ENCODE measurements around the gene KCNB1. TPM values are rescaled to one million over a fixed set of nuclear protein-coding genes. Genes with fewer than 3 reads are reported as not detected.

The KCNB1 gene
- total RNA-seq, 1 experiment from 2014 or later: 0.09 TPM

GRCh38 chr20:49447946-49448809 lies 34.3 kb downstream of the KCNB1 start:
- Mint-ChIP-seq H3K27me3 (ENCODE audit: insufficient read depth, unreplicated experiment) (peaks cover 23% of the 10 kb centered on the region), H3K27ac (ENCODE audit: unreplicated experiment) (no peak overlapping the region), H3K9me3 (ENCODE audit: unreplicated experiment) (no peaks in the 10 kb centered on the region), H3K4me1 (ENCODE audit: low read depth, unreplicated experiment) (no peaks in the 10 kb centered on the region), H3K4me3 (ENCODE audit: unreplicated experiment) (no peak overlapping the region), H3K36me3 (ENCODE audit: insufficient read depth, unreplicated experiment) (no peaks in the 10 kb centered on the region)
- no peaks in the 10 kb centered on the region for H3K36me3 ChIP-seq (ENCODE audit: control insufficient read depth, insufficient read depth, low read length)
- BruUV-seq (replicated peaks): no TSS peak
- H3K9me3 ChIP-seq: no peaks in the 10 kb centered on the region
- no peak for DNase-seq
- CTCF ChIA-PET: interaction anchor here (0.5 to 0.7 kb wide), 3 partner anchors 31 to 1758 kb away, joined by 3 to 8 read pairs (median 4); no protein-coding TSS in a partner anchor
- H3K27me3 ChIP-seq (replicated peaks; ENCODE audit: control insufficient read depth, insufficient read depth, low read length): no peaks in the 10 kb centered on the region
- intact Hi-C loops (cut with micrococcal nuclease; ENCODE audit: unreplicated experiment): no loop called here
- no peak for TF ChIP-seq CTCF (IDR thresholded peaks at IDR 0.05; ENCODE audit: insufficient read depth in 1 of 2, low read depth in 1 of 2, low read length in 1 of 2, severe bottlenecking in 1 of 2, unreplicated experiment in 1 of 2)
- H3K4me3 ChIP-seq (ENCODE audit: low read depth, low read length): no peak overlapping the region
- no peaks in the 10 kb centered on the region for H3K4me1 ChIP-seq
- POLR2A ChIA-PET: interaction anchor here (0.5 kb wide), 1 partner anchor 308 kb away, joined by 3 read pairs; no protein-coding TSS in a partner anchor

GRCh38 chr20:49447364-49447763 lies 35.1 kb downstream of the KCNB1 start:
- H3K4me1 ChIP-seq: no peaks in the 10 kb centered on the region
- Mint-ChIP-seq H3K27me3 (ENCODE audit: insufficient read depth, unreplicated experiment) (peaks cover 18% of the 10 kb centered on the region), H3K4me3 (ENCODE audit: unreplicated experiment) (no peak overlapping the region), H3K36me3 (ENCODE audit: insufficient read depth, unreplicated experiment) (no peaks in the 10 kb centered on the region), H3K4me1 (ENCODE audit: low read depth, unreplicated experiment) (no peaks in the 10 kb centered on the region), H3K9me3 (ENCODE audit: unreplicated experiment) (no peaks in the 10 kb centered on the region), H3K27ac (ENCODE audit: unreplicated experiment) (no peak overlapping the region)
- intact Hi-C loops (cut with micrococcal nuclease; ENCODE audit: unreplicated experiment): no loop called here
- no peaks in the 10 kb centered on the region for H3K36me3 ChIP-seq (ENCODE audit: control insufficient read depth, insufficient read depth, low read length)
- ChIA-PET CTCF (no interaction called here), POLR2A (no interaction called here)
- DNase-seq: no peak
- H3K4me3 ChIP-seq (ENCODE audit: low read depth, low read length): no peak overlapping the region
- H3K9me3 ChIP-seq: no peaks in the 10 kb centered on the region
- BruUV-seq (replicated peaks): no TSS peak
- no peak for TF ChIP-seq CTCF (IDR thresholded peaks at IDR 0.05; ENCODE audit: insufficient read depth in 1 of 2, low read depth in 1 of 2, low read length in 1 of 2, severe bottlenecking in 1 of 2, unreplicated experiment in 1 of 2)
- no peaks in the 10 kb centered on the region for H3K27me3 ChIP-seq (replicated peaks; ENCODE audit: control insufficient read depth, insufficient read depth, low read length)

- CTCF ChIA-PET: no interaction called here
- H3K4me1 Mint-ChIP-seq (ENCODE audit: low read depth, unreplicated experiment): no peaks in the 10 kb centered on the region
Measured at GRCh38 chr20:49446808-49447207, 35.7 kb downstream of the KCNB1 start.

More at GRCh38 chr20:49446808-49447207, 35.7 kb downstream of the KCNB1 start:
- H3K9me3 Mint-ChIP-seq (ENCODE audit: unreplicated experiment): no peaks in the 10 kb centered on the region
- POLR2A ChIA-PET: no interaction called here
- no TSS peak for BruUV-seq (replicated peaks)
- no peak overlapping the region for H3K4me3 Mint-ChIP-seq (ENCODE audit: unreplicated experiment)
- no peaks in the 10 kb centered on the region for H3K36me3 ChIP-seq (ENCODE audit: control insufficient read depth, insufficient read depth, low read length)
- no peak overlapping the region for H3K27ac Mint-ChIP-seq (ENCODE audit: unreplicated experiment)
- peak in 1 of 2 experiments; percentile 36 for DNase-seq
- H3K4me3 ChIP-seq (ENCODE audit: low read depth, low read length): no peak overlapping the region
- TF ChIP-seq CTCF (IDR thresholded peaks at IDR 0.05; ENCODE audit: insufficient read depth in 1 of 2, low read depth in 1 of 2, low read length in 1 of 2, severe bottlenecking in 1 of 2, unreplicated experiment in 1 of 2): no peak
- H3K36me3 Mint-ChIP-seq (ENCODE audit: insufficient read depth, unreplicated experiment): no peaks in the 10 kb centered on the region
- H3K4me1 ChIP-seq: no peaks in the 10 kb centered on the region
- peaks cover 16% of the 10 kb centered on the region for H3K27me3 Mint-ChIP-seq (ENCODE audit: insufficient read depth, unreplicated experiment)
- H3K27me3 ChIP-seq (replicated peaks; ENCODE audit: control insufficient read depth, insufficient read depth, low read length): no peaks in the 10 kb centered on the region
- H3K9me3 ChIP-seq: no peaks in the 10 kb centered on the region
- intact Hi-C loops (cut with micrococcal nuclease; ENCODE audit: unreplicated experiment): no loop called here

Measured in Caco-2 (cell line).